Dermis blood vessel endothelial cell (primary cell): Measurements from ENCODE around the gene GPR26. TPM values are rescaled to one million over a fixed set of nuclear protein-coding genes. Genes with fewer than 3 reads are reported as not detected.
"Not testable (repeated sequence)": the region's sequence is repeated elsewhere in the genome, so short reads cannot be mapped to it uniquely, and the experiment has no call there.

Experiments used
- DNase-seq: peaks from one replicate; pipeline ENCODE4 v3.0.0; 2010
- total RNA-seq: library from RNA; depleted of rRNA; stranded (reverse); fragments of >200 nt; gene quantifications from 2 replicates; pipeline ENCODE4 v1.2.3, GENCODE V29; 2014

The GPR26 gene
- total RNA-seq, 1 donor from 2014 or later = not detected

DNA sequence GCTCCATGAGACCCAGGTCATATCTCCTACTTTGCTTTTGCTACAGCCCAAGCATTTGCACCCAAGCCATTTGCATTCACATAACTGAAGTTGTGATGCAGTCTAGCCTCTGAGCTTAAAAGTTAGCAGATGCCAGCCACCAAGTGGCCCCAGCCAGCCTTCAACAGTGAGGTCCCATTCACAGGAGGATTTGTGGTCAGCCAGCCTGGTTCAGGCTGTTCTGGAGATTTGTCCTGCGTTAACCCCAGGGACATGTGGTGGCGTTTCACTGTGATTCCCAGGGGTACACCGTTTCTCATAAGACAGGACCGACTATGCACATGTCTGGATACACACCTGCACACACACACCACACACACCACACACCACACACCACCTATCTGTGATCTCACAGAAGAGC, 51.2 kb downstream of the GPR26 start:
- DNase-seq = no peak

DNA sequence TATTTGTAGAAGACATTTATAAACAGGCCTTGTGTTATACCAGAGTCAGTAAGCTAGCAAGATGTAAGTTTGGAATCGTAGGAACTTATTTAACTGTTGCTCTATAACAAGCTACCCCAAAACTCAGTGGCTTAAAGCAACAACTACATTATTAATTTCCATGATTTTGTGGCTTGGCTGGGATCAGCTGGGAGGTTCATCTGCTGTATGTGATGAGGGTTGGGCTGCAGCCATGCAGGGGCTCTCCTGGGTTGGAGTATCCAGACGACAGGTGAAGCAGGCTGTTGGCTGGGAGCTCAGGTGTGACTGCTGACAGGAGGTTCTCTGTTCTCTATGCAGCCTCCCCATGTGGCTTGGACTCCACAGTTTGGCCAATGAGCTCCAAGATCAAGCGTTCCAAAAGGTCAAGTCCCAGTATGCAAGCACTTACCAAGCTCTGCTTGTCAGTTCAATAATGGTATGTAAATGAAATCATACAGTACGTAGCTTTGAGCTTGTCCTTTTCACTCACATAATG, 52.4 kb downstream of the GPR26 start:
- DNase-seq = no peak

DNA sequence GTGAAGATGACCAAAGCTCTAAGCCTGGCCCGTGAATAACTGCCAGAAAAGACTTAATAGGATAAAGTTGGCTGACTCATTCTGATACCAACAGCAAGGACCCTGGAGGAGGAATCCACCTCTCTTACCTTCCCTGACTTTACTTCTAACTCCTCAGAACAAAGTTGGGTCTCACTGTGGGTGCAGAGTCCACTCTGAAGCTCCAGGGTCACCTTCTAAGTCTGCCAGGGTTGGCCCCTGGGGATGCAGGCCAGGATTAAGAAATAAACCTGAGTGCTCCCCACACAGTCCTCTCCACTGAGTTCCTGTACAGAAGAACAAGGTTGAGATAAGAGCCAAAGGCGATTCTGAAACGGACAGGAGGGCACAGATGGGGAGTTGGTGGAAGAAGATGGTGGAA, 54.4 kb downstream of the GPR26 start:
- DNase-seq = no peak

DNA sequence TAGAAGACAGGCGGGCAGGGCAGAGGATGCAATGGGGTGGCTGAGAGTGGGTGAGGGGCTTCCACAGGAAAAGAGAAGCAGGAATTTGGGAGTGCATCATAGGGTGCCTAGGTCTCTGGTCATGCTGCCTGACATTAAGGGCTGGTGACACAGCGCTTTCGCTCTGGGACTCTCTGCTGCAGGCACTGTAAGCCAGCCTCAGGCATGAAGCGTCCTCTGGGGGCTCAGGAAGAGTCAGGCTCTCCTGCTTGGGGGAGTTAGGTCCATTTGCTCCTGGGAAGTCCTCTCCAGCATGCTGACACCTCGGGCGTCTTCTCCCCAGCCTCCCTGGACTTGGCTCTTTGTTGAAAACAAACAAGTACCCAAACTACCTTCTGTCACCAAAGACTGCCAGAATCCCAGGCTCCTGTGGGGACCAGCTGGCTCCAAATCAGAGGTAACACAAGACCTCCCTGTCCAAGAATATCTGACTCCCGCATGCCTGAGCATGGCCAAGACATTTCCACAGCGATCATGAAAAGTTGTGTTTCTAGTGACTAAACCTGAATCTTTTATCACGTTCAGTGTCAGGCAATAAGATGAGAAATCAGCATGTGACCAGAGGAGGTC, 55.4 kb downstream of the GPR26 start:
- DNase-seq = no peak

DNA sequence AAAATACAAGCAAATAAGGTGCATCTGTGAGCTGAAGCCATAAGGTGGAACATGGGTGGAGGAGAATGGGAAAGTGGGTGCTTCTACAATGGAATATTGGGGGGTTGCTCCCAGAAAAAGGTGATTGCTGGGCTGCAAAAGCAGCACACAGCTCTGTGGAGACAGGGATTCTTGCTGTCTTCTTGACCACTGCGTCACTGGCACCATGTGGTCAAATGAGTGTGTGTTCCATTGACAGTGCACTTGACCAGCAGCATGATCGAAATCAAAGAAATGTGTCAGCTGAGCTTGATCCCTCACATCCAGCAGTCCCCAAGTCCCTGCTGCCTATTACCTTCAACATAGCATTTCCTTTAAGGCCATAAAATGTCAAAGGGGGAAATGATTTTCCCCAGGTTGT, 56.2 kb downstream of the GPR26 start:
- DNase-seq = no peak

DNA sequence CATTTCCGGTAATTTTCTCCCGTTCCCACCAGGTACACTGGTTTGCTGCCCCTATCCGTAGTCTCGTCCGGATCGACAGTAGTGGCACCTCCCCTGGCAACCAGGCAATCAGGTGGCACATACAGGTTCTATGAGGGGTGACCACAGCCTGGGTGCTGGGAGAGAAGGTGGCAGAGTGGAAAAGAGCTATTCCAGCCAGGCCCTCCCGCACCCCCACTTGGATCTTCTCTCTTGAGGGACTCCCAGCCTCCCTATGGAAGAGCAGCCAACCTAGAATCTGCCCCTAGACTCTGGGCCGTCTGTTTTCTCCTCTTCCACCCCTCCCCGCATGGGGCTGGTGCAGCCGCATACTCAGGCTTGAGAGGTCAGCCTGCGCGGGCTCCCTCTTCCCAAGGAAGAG, 58.6 kb downstream of the GPR26 start:
- DNase-seq = no peak

DNA sequence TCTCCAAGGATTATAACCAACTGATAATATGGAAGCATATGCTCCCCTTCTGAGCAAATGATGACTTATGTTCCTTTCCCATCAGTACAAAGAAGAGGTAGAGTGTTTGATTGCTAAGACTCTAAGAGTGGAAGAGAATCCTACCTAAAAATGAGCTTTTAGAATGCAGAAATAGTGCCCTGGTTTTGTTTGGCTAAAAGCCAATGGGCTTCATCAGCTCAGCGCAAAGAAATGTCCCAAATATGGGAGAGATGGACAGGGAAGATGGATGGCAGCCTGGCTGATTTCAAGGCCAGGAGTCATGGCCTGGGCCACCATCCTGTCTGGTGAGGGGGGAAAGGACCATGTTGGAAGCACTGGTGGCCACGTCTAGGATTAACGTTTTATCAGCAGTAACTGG, 60.2 kb downstream of the GPR26 start:
- DNase-seq = no peak

DNA sequence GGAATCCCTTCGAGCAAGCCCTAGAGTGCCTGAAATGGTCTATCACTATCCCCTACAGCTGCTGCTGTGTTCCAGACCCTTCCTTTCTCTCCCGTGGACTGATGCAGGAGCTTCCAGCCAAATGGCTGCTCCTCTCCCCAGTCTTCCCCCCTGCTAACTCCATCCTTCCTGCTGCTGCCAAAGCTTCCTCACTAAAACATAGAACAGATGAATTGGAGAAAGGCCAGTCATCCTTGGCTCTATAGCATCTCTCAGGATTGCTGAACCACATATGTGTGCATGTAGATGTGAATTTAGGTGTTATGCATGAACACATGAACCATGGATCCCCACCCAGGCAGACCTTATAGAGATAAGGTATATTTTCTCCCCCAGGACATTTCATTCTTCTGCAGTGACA, 60.7 kb downstream of the GPR26 start:
- DNase-seq = no peak

DNA sequence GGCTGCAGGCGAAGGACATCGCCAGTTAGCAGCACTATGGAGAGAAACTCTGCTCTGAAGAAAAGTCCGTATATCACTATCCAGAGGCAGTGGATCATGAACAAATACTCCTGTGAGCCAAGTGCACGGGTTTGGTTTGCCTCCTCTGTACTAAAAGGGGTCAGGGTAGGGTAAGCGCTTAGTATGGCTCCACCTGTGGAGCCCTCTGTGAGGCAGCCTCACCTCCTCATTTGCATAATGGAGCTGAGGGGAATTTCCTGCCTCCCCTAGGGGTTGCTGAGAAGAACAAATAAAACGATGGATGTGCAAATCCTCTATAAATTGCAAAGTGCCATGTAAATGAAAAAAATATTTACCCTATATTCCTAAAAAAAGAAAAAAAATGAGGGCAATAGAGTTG, 63.4 kb downstream of the GPR26 start:
- DNase-seq = no peak

DNA sequence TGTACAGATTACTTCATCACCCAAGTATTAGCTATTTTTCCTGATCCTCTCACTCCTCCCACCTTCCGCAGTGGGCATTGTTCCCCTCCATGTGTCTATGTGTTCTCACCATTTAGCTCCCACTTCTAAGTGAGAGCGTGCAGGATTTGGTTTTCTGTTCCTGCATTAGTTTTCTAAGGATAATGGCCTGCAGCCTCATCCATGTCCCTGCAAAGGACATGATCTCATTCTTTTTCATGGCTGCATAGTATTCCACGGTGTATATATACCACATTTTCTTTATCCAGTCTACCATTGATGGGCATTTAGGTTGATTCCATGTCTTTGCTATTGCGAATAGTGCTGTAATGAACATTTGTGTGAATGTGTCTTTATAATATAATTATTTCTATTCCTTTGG, 70.8 kb downstream of the GPR26 start:
- DNase-seq = not testable (repeated sequence)

DNA sequence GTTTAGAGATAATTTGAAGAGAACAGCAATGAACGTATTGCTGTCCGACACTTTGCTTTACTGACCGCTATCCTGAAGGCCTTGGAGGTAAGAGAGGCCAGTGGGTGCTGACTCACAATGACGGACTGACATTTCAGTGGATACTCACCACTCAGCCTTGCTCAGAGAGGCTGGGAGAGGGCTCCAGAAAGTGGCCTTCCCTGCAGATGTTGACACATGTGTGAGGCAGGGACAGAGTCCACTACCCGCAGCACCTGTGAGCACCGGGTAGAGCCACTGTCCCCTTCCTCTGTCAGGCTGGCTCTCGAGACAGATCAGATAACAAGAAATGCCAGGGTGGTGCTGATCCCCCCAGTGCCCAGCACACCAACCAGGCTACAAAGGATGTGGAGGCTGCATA, 75.0 kb downstream of the GPR26 start:
- no peak for DNase-seq

DNA sequence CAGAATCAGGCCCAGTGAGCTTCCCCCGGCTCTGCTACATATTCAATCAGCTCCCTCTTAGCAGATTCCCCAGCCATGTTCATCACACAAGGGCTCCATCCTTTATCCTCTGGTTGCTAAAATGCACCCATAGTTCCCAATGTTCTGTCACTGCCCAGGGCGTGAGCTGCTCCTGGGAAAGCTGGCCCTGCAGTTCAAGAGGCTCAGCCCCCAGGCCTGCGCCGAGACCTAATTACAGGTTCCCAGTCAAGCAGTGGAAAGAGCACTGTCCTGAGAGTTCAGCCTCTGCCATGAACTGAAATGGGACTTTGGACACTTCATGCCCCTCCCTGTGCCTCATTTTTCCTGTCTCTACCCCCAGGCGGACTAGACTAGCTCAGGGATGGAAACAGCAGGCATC, 75.6 kb downstream of the GPR26 start:
- DNase-seq = no peak

DNA sequence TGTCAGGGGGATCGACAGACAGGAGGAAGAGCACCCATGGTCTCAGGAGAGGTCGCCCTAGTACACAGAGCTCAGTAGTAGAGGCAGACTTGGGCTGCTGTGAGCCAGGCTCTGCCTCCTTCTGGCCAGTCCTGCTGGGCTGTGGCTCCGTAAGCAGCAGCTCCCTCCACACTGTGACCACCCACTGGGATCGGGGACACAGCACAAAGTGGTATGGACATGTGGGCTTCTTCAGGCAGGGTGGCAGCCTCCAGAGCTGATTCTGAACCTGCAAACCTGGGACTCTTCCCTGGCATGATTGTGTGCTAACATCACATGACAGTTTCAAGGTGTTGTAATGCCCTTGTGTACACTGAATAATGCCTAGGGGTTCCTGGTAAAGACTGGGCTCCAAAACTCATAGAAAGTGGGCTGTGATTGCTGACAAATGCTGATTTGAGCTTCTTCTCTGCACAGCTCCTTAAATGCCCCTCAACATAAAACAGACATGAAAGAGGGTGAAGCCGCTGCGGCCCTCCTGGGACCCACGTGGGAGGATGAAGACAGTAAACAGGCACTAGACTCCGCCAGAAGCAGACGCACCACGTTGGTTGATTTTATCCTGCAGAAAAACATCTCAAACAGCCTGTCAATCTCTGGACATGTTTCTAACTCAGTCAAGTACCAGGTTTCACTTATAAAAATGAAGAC, 76.7 kb downstream of the GPR26 start:
- DNase-seq = no peak

DNA sequence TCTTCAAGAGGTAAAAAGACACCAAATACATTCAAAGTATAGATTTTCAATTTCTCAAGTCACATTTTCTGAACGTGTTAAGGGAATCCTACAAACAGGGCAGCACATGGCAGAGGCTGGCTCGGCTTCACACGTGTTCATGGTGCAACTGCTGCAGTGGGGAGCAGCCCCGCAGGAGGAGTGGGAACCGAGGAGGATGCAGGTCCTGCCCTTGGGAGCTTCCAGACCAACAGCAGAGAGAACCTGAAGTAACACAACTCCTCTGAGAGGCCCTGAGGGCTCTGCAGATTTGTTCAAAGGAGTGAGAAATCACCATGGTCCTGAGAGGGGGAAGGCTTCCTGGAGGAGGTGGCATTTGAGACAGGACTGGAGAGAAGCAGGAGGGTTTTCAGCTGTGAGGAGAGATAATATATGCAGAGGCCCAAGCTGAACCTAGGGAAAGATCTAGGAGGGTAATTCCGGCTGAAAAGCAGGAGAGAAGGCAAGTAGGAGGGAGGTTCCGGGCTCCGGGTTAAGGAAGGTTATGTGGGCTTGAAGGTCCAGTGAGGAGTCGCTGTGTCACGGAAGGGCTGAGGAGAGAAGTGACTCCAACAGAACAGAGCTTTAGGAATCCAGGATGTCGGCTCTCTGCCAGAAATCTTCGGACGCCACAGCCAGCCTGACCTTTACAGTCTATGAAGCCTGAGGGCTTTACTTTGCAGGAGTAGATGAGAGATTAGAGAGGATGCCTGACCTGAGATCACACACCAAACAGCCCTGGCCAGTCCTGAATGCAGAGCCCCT, 77.5 kb downstream of the GPR26 start:
- DNase-seq = no peak

DNA sequence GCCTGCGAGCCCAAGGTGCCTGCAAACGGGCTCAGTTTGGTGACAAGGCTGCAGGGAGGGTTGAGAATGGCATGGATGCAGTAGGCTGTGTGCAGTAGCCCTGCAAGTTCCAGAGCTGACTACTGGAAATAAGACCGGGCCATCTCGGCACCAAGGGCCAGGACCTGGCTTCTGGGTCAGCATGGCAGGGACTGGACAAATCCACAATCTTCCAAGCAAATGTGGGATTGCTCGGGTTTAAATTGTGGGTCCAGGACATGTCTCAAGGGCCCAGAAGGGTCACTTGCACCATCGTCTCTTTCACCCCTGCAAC, 78.0 kb downstream of the GPR26 start:
- DNase-seq = no peak

Other genes with a start within 250 kb of the GPR26 start
- gene CPXM2, start 225.5 kb downstream of the GPR26 start, total RNA-seq = 0.51 and 1.0 TPM in 2 replicates